ENCODE measurements around the gene SEC14L5. TPM values are rescaled to one million over a fixed set of nuclear protein-coding genes. Genes with fewer than 3 reads are reported as not detected.

Gene SEC14L5
- total RNA-seq, 4 donors from 2014 or later = 0.83 to 1.8 (median 1.1) TPM

DNA sequence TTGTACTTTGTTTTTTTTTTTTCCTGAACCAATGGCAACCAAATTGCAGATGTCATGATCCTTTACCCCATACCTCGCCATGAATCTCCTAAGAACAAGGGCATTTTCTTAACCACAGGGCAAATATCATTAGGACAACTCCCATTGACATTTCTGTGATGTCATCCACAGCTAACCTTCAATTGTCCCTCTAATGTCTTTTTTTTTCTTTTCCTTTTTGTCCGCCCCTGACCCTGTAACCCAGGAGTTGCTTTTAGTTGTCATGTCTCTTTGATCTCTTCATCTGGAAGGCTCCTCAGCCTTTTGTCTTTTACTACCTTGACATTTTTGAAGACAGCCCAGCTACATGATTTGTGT lies 76.0 kb downstream of the SEC14L5 start:
- intact Hi-C loops (cut with DNase I) = no loop called here
- H3K9me3 ChIP-seq = no peaks in the 10 kb centered on the region
- no peaks in the 10 kb centered on the region for H3K27me3 ChIP-seq
- 10% methylated on average over 2 of the region's 2 CpGs for WGBS
- H3K4me1 ChIP-seq = peaks cover 16 to 26% (median 23%) of the 10 kb centered on the region in 4 donors
- TF ChIP-seq CTCF (IDR thresholded peaks at IDR 0.05) = no peak
- TF ChIP-seq POLR2AphosphoS5 (IDR thresholded peaks at IDR 0.05) = no peak
- TF ChIP-seq POLR2A (IDR thresholded peaks at IDR 0.05; ENCODE audit: low read depth) = no peak
- TF ChIP-seq EP300 (IDR thresholded peaks at IDR 0.05) = no peak
- DNase-seq (ENCODE audit: extremely low spot score) = no peak
- peak overlapping the region; percentile 77 to 91 (median 88) for H3K4me3 ChIP-seq
- peaks cover 0 to 25% (median 8%) of the 10 kb centered on the region in 4 donors for H3K36me3 ChIP-seq
- peak overlapping the region; percentile 59 to 74 (median 67) for H3K27ac ChIP-seq (replicated peaks in 1 of 4)

- H3K4me3 ChIP-seq = no peak overlapping the region
- H3K4me1 ChIP-seq = peaks cover 16 to 26% (median 23%) of the 10 kb centered on the region in 4 donors
- H3K27ac ChIP-seq (replicated peaks in 1 of 4) = no peak overlapping the region
- 72% methylated on average over 1 of the region's 1 CpG for WGBS
- DNase-seq (ENCODE audit: extremely low spot score) = no peak
- H3K27me3 ChIP-seq = no peaks in the 10 kb centered on the region
- intact Hi-C loops (cut with DNase I) = no loop called here
- H3K36me3 ChIP-seq = peaks cover 0 to 9% (median 0%) of the 10 kb centered on the region in 4 donors
- H3K9me3 ChIP-seq = no peaks in the 10 kb centered on the region
- TF ChIP-seq POLR2AphosphoS5 (IDR thresholded peaks at IDR 0.05) = no peak
- no peak for TF ChIP-seq CTCF (IDR thresholded peaks at IDR 0.05)
- TF ChIP-seq EP300 (IDR thresholded peaks at IDR 0.05) = no peak
- TF ChIP-seq POLR2A (IDR thresholded peaks at IDR 0.05; ENCODE audit: low read depth) = no peak
Measured at GRCh38 chr16:5035909-5036227, 77.7 kb downstream of the SEC14L5 start.

GRCh38 chr16:5036228-5037156 lies 78.4 kb downstream of the SEC14L5 start:
- intact Hi-C loops (cut with DNase I) = no loop called here
- Histone ChIP-seq H3K4me3 (no peak overlapping the region), H3K27ac (replicated peaks in 1 of 4) (no peak overlapping the region), H3K4me1 (peaks cover 16 to 26% (median 23%) of the 10 kb centered on the region in 4 donors), H3K9me3 (no peaks in the 10 kb centered on the region), H3K36me3 (peaks cover 0 to 3% (median 0%) of the 10 kb centered on the region in 4 donors), H3K27me3 (no peaks in the 10 kb centered on the region)
- DNase-seq (ENCODE audit: extremely low spot score) = no peak
- TF ChIP-seq CTCF (IDR thresholded peaks at IDR 0.05) = no peak
- WGBS = 52% methylated on average over 12 of the region's 12 CpGs

DNA sequence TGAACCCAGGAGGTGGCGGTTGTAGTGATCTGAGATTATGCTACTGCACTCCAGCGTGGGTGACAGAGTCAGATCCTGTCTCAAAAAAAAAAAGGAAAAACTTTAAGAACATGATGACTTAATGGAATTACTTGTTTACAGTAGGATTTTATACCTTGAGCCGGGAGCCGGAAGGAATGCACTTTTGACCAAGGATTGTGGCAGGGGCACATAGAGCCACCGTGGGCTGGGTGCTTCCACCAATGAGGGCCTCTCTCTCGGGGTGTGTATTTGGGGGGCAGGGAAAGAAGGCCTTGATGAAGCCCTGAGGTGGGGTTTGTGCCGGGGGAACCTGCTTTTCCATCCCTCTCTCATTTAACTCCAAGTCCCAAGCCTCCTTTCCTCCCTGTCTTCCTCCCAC lies 82.3 kb downstream of the SEC14L5 start:
- H3K27ac ChIP-seq (replicated peaks in 1 of 4) = no peak overlapping the region
- TF ChIP-seq CTCF (IDR thresholded peaks at IDR 0.05) (no peak), EP300 (IDR thresholded peaks at IDR 0.05) (no peak), POLR2AphosphoS5 (IDR thresholded peaks at IDR 0.05) (no peak), POLR2A (IDR thresholded peaks at IDR 0.05; ENCODE audit: low read depth) (no peak)
- intact Hi-C loops (cut with DNase I) = no loop called here
- no peaks in the 10 kb centered on the region for H3K9me3 ChIP-seq
- H3K4me1 ChIP-seq = no peaks in the 10 kb centered on the region
- H3K36me3 ChIP-seq = peaks cover 0 to 3% (median 0%) of the 10 kb centered on the region in 4 donors
- 67% methylated on average over 7 of the region's 7 CpGs for WGBS
- H3K27me3 ChIP-seq = no peaks in the 10 kb centered on the region
- no peak overlapping the region for H3K4me3 ChIP-seq
- DNase-seq (ENCODE audit: extremely low spot score) = no peak

Data from esophagus muscularis mucosa (tissue), 4 donors.